IMR-90 (cell line): ENCODE data around the gene CABP2. TPM values are rescaled to one million over a fixed set of nuclear protein-coding genes. Genes with fewer than 3 reads are reported as not detected.
"Not testable (repeated sequence)": the region's sequence is repeated elsewhere in the genome, so short reads cannot be mapped to it uniquely, and the experiment has no call there.

Experiments used
- ATAC-seq: fragments of 200-7000 bp; cut with Tn5 transposase; 2 replicates; pipeline ENCODE4 v1.9.1; 2020; ENCODE audit warnings: low read depth, mild to moderate bottlenecking, moderate library complexity
- BruUV-seq: library from RNA; stranded (reverse); fragments of 400-500 nt; replicated peaks from 2 replicates; lab custom pipeline; 2021; lab: Mats Ljungman, UMichigan
- CTCF ChIA-PET: fragments of 300-600 bp; formaldehyde crosslinking; extraction: SDS; loops from one replicate; lab custom pipeline; 2021; ENCODE audit warnings: antibody characterized with exemption; lab: Yijun Ruan, JAX
- POLR2A ChIA-PET: fragments of 300-600 bp; sonication (Branson Sonifier 250); formaldehyde crosslinking; loops from one replicate; lab custom pipeline; 2022; ENCODE audit warnings: antibody characterized with exemption; ENCODE audit not compliant: unreplicated experiment; lab: Charles Lee
- DNase-seq: peaks from one replicate; pipeline ENCODE4 v3.0.0; 2013
- H2AFZ ChIP-seq: replicated peaks from 2 replicates; pipeline ENCODE3; 2013; ENCODE audit warnings: low read length, mild to moderate bottlenecking; ENCODE audit not compliant: poor library complexity
- H2AK5ac ChIP-seq: 2 replicates; pipeline ENCODE4 v1.6.1; 2013; ENCODE audit warnings: low read depth, low read length, inconsistent platforms
- H2AK9ac ChIP-seq: replicated peaks from 2 replicates; pipeline ENCODE3; 2013; ENCODE audit warnings: mild to moderate bottlenecking, low read depth, low read length, moderate library complexity; ENCODE audit not compliant: poor library complexity
- H2BK120ac ChIP-seq: 2 replicates; pipeline ENCODE4 v1.6.1; 2013; ENCODE audit warnings: low read depth, low read length, inconsistent platforms
- H2BK15ac ChIP-seq: 3 replicates; pipeline ENCODE4 v1.6.1; 2013; ENCODE audit warnings: low read depth, low read length, inconsistent platforms
- H2BK20ac ChIP-seq: 2 replicates; pipeline ENCODE4 v1.6.1; 2013; ENCODE audit warnings: low read depth, mild to moderate bottlenecking, inconsistent platforms, low read length, moderate library complexity
- H2BK5ac ChIP-seq: 2 replicates; pipeline ENCODE4 v1.6.1; 2013; ENCODE audit warnings: mild to moderate bottlenecking, low read depth, low read length, inconsistent platforms; ENCODE audit not compliant: poor library complexity, severe bottlenecking
- H3K14ac ChIP-seq: replicated peaks from 2 replicates; pipeline ENCODE4 v1.6.1; 2013; ENCODE audit warnings: low read depth, low read length, inconsistent platforms
- H3K18ac ChIP-seq: 2 replicates; pipeline ENCODE4 v1.6.1; 2013; ENCODE audit warnings: low read depth, low read length, control low read depth
- H3K23ac ChIP-seq: 2 replicates; pipeline ENCODE4 v1.6.1; 2013; ENCODE audit warnings: low read depth, low read length, inconsistent platforms
- H3K27ac ChIP-seq: 2 replicates; pipeline ENCODE4 v1.5.1; 2013; ENCODE audit warnings: mild to moderate bottlenecking, control low read depth, low read length; ENCODE audit not compliant: insufficient read depth
- H3K27me3 ChIP-seq: 2 replicates; pipeline ENCODE4 v1.6.1; 2013; ENCODE audit warnings: low read length; ENCODE audit not compliant: control insufficient read depth, insufficient read depth
- H3K36me3 ChIP-seq: 2 replicates; pipeline ENCODE4 v1.6.1; 2013; ENCODE audit warnings: low read length, mixed read lengths; ENCODE audit not compliant: control insufficient read depth, insufficient read depth
- H3K4ac ChIP-seq: 2 replicates; pipeline ENCODE4 v1.6.1; 2013; ENCODE audit warnings: low read depth, low read length, inconsistent platforms
- H3K4me1 ChIP-seq: 2 replicates; pipeline ENCODE4 v1.6.1; 2013; ENCODE audit warnings: low read length, mixed read lengths; ENCODE audit not compliant: control insufficient read depth, insufficient read depth
- H3K4me2 ChIP-seq: 2 replicates; pipeline ENCODE4 v1.6.1; 2013; ENCODE audit warnings: low read depth, mild to moderate bottlenecking, control low read depth, low read length, moderate library complexity
- H3K4me3 ChIP-seq: 2 replicates; pipeline ENCODE4 v1.5.1; 2013; ENCODE audit warnings: low read depth, mild to moderate bottlenecking, control low read depth, low read length, moderate library complexity; ENCODE audit not compliant: insufficient read depth
- H3K56ac ChIP-seq: 2 replicates; pipeline ENCODE4 v1.6.1; 2013; ENCODE audit warnings: low read length, inconsistent platforms; ENCODE audit not compliant: insufficient read depth; ENCODE audit errors: extremely low read depth
- H3K79me1 ChIP-seq, 2 experiments: 2 replicates each; pipeline ENCODE4 v1.6.1; 2013; ENCODE audit warnings: low read length in 2 of 2, inconsistent platforms in 1 of 2, low read depth in 1 of 2
- H3K9ac ChIP-seq: 2 replicates; pipeline ENCODE4 v1.6.1; 2013; ENCODE audit warnings: low read depth, low read length, control low read depth
- H3K9me1 ChIP-seq: 2 replicates; pipeline ENCODE4 v1.6.1; 2013; ENCODE audit warnings: low read length, inconsistent platforms; ENCODE audit not compliant: insufficient read depth
- H3K9me3 ChIP-seq: 2 replicates; pipeline ENCODE4 v1.6.1; 2013; ENCODE audit warnings: low read length; ENCODE audit not compliant: control insufficient read depth, insufficient read depth
- H4K20me1 ChIP-seq: 2 replicates; pipeline ENCODE4 v1.6.1; 2013; ENCODE audit warnings: low read length, inconsistent platforms; ENCODE audit not compliant: insufficient read depth
- H4K5ac ChIP-seq: 2 replicates; pipeline ENCODE4 v1.6.1; 2013; ENCODE audit warnings: mild to moderate bottlenecking, low read depth, low read length, control low read depth
- H4K8ac ChIP-seq, 2 experiments: 2 replicates each; pipeline ENCODE4 v1.6.1; 2013; ENCODE audit warnings: low read depth in 2 of 2, low read length in 2 of 2, control low read depth in 1 of 2, inconsistent platforms in 1 of 2
- H4K91ac ChIP-seq: 2 replicates; pipeline ENCODE4 v1.6.1; 2013; ENCODE audit warnings: low read depth, low read length, inconsistent platforms; ENCODE audit not compliant: insufficient read depth
- WGBS, 2 experiments: methylation state at CpG; one replicate each; pipeline versions ENCODE4 v1.1.5 to v1.1.7; 2013; ENCODE audit warnings: missing lambda C conversion rate in 2 of 2; ENCODE audit not compliant: insufficient read length in 1 of 2; ENCODE audit errors: extremely low coverage in 2 of 2; 5-methylcytosine and 5-hydroxymethylcytosine counted together
- dilution Hi-C: fragments of 300-500 bp; cut with HindIII; formaldehyde crosslinking; loops from one replicate; pipeline ENCODE4 v1.14.3; 2018; ENCODE audit warnings: low sequenced_read_pairs; ENCODE audit not compliant: unreplicated experiment
- in situ Hi-C: fragments of 300-500 bp; cut with MboI; formaldehyde crosslinking; loops from 3 replicates; pipeline ENCODE4 v1.14.3; 2019; ENCODE audit warnings: low sequenced_read_pairs, inconsistent platforms, mixed read lengths
- intact Hi-C: fragments of 100-400 bp; cut with micrococcal nuclease; formaldehyde crosslinking; loops from 2 replicates; pipeline ENCODE4 v1.10.0; 2022
- polyA plus RNA-seq, 3 experiments: library from polyadenylated mRNA; depleted of rRNA; stranded (reverse); fragments of >200 nt; gene quantifications; 2 replicates each; pipeline ENCODE4 v1.2.3, GENCODE V29; 2012; ENCODE audit warnings: low replicate concordance in 1 of 3
- total RNA-seq: library from RNA; depleted of rRNA; stranded (reverse); fragments of >200 nt; gene quantifications from 2 replicates; pipeline ENCODE4 v1.2.3, GENCODE V29; 2012

CABP2 gene
- total and polyA plus RNA-seq, 2 of the 4 experiments (the other 2 are of a cell fraction): not detected

- H2AK5ac ChIP-seq, H4K20me1 ChIP-seq, H3K18ac ChIP-seq, POLR2A ChIA-PET, H3K4ac ChIP-seq, H3K4me1 ChIP-seq, H2AFZ ChIP-seq, H3K14ac ChIP-seq, CTCF ChIA-PET, H3K9ac ChIP-seq, H4K5ac ChIP-seq, H3K36me3 ChIP-seq, H2BK20ac ChIP-seq, dilution Hi-C loops, DNase-seq, H3K9me1 ChIP-seq, H3K79me1 ChIP-seq, H4K8ac ChIP-seq, H3K4me3 ChIP-seq, in situ Hi-C loops, H2BK15ac ChIP-seq, H3K27ac ChIP-seq, ATAC-seq, H3K9me3 ChIP-seq, H2BK120ac ChIP-seq, H3K4me2 ChIP-seq, H2BK5ac ChIP-seq, H3K23ac ChIP-seq, H3K56ac ChIP-seq, BruUV-seq, intact Hi-C loops, H4K91ac ChIP-seq, H2AK9ac ChIP-seq: not testable (repeated sequence)
- WGBS, 2 experiments: no CpG with 5 or more reads among the region's 4 CpGs
- H3K27me3 ChIP-seq: peaks cover 13% of the 10 kb centered on the region
Observed at GRCh38 chr11:67511558-67511957, 11.7 kb downstream of the CABP2 start.
